Right lobe of liver (tissue), 6 donors: ENCODE results near the gene BPIFB4. TPM values are rescaled to one million over a fixed set of nuclear protein-coding genes. Genes with fewer than 3 reads are reported as not detected.

Experiments
- ATAC-seq, 4 donors: fragments of 200-7000 bp; cut with Tn5 transposase; one replicate each; pipeline ENCODE4 v1.9.1; 2020; ENCODE audit warnings: mild to moderate bottlenecking in 4 of 4, moderate library complexity in 4 of 4
- DNase-seq, 3 donors: peaks; one replicate each; pipeline ENCODE4 v3.0.0-alpha.2; 2020
- H3K27ac ChIP-seq, 3 donors: fragments of 200-600 bp; one replicate each; pipeline ENCODE4 v1.8.0; 2022
- H3K27me3 ChIP-seq, 2 donors: fragments of 200-600 bp; one replicate each; pipeline ENCODE4 v1.8.0; 2022
- H3K36me3 ChIP-seq, 4 donors: fragments of 200-600 bp; sonication (generic) in 1 of 4; one replicate each; pipeline versions ENCODE4 v1.5.1 to v1.8.0; 2017 to 2022; ENCODE audit warnings: control low read depth in 1 of 4
- H3K4me1 ChIP-seq, 4 donors: fragments of 200-600 bp; sonication (generic) in 1 of 4; one replicate each; pipeline versions ENCODE4 v1.5.1 to v1.8.0; 2017 to 2022; ENCODE audit warnings: control low read depth in 1 of 4
- H3K4me3 ChIP-seq, 3 donors: fragments of 200-600 bp; one replicate each; pipeline ENCODE4 v1.8.0; 2022
- H3K9me3 ChIP-seq, 4 donors: fragments of 200-600 bp; sonication (generic) in 1 of 4; one replicate each; pipeline versions ENCODE4 v1.5.1 to v1.8.0; 2017 to 2022; ENCODE audit warnings: control low read depth in 1 of 4
- CTCF ChIP-seq, 4 donors: fragments of 200-600 bp in 3 of 4; fragments of 450-650 bp in 1 of 4; IDR thresholded peaks; one replicate each; pipeline versions ENCODE4 v1.5.1 to v1.8.0; 2016 to 2022; ENCODE audit warnings: antibody characterized with exemption in 4 of 4, mild to moderate bottlenecking in 2 of 4
- POLR2A ChIP-seq: fragments of 450-650 bp; IDR thresholded peaks from one replicate; pipeline ENCODE4 v1.6.1; 2017; ENCODE audit warnings: antibody characterized with exemption, mild to moderate bottlenecking
- WGBS: methylation state at CpG from one replicate; pipeline ENCODE4 v1.1.6; 2018; ENCODE audit warnings: low coverage, low lambda C conversion rate; ENCODE audit not compliant: insufficient coverage; ENCODE audit errors: missing lambda C conversion rate; 5-methylcytosine and 5-hydroxymethylcytosine counted together
- intact Hi-C, 2 donors: fragments of 100-400 bp; cut with DNase I; formaldehyde crosslinking; loops; one replicate each; pipeline versions ENCODE4 v1.11.2 to v1.14.1; 2022
- total RNA-seq, 6 experiments: library from RNA; depleted of rRNA in 2 of 6; stranded (reverse); fragments of >200 nt in 2 of 6; fragmentation: NEBNext Ultra II Directional in 3 of 6; extraction: Animal tissue kit (Norgen Biotek cat#: 25700) in 3 of 6; gene quantifications; one replicate each; pipeline versions ENCODE4 v1.1.0 to v1.2.4, GENCODE V29; 2016 to 2023
- donor health status: DM: no; HTN: yes; CAD: no.
- donor health status: DM: no; HTN: no; CAD: no.
- donor health status: DM: no; HTN: no; CAD: no.
- donor health status: DM: no; HTN: yes; CAD: no.
- donor health status: DM: no; HTN: yes; CAD: no.

The BPIFB4 gene
- total RNA-seq, 6 experiments from 2014 or later, result not detected

GRCh38 chr20:33132513-33133372 lies 53.3 kb downstream of the BPIFB4 start:
- H3K36me3 ChIP-seq, result no peaks in the 10 kb centered on the region
- no peak overlapping the region for H3K4me3 ChIP-seq
- no peaks in the 10 kb centered on the region for H3K27me3 ChIP-seq
- intact Hi-C loops, result no loop called here
- H3K4me1 ChIP-seq, result peaks cover 0 to 8% (median 4%) of the 10 kb centered on the region in 4 donors
- TF ChIP-seq POLR2A, result no peak
- TF ChIP-seq CTCF (IDR thresholded peaks at IDR 0.05), result no peak
- ATAC-seq (no peak), DNase-seq (no peak)
- H3K27ac ChIP-seq, result no peak overlapping the region
- 35% methylated on average over 3 of the region's 14 CpGs for WGBS
- H3K9me3 ChIP-seq, result no peaks in the 10 kb centered on the region

- Histone ChIP-seq H3K36me3 (no peaks in the 10 kb centered on the region), H3K27ac (no peak overlapping the region), H3K4me3 (no peak overlapping the region), H3K27me3 (no peaks in the 10 kb centered on the region), H3K4me1 (peaks cover 0 to 2% (median under 1%) of the 10 kb centered on the region in 4 donors), H3K9me3 (no peaks in the 10 kb centered on the region)
- TF ChIP-seq POLR2A (no peak), CTCF (IDR thresholded peaks at IDR 0.05) (no peak)
- WGBS, result 81% methylated on average over 7 of the region's 11 CpGs
- intact Hi-C loops, result no loop called here
- ATAC-seq (no peak), DNase-seq (no peak)
Observed at GRCh38 chr20:33133373-33133941, 54.0 kb downstream of the BPIFB4 start.

GRCh38 chr20:33137195-33137594 lies 57.8 kb downstream of the BPIFB4 start:
- DNase-seq, result no peak
- no peak for ATAC-seq
- WGBS, result 72% methylated on average over 3 of the region's 3 CpGs
- no peaks in the 10 kb centered on the region for H3K36me3 ChIP-seq
- intact Hi-C loops, result no loop called here
- no peak overlapping the region for H3K4me3 ChIP-seq
- TF ChIP-seq POLR2A (no peak), CTCF (IDR thresholded peaks at IDR 0.05) (no peak)
- H3K4me1 ChIP-seq, result no peaks in the 10 kb centered on the region
- no peak overlapping the region for H3K27ac ChIP-seq
- H3K9me3 ChIP-seq, result no peaks in the 10 kb centered on the region
- H3K27me3 ChIP-seq, result no peaks in the 10 kb centered on the region

- Histone ChIP-seq H3K4me1 (no peaks in the 10 kb centered on the region), H3K27me3 (no peaks in the 10 kb centered on the region), H3K27ac (no peak overlapping the region), H3K36me3 (no peaks in the 10 kb centered on the region), H3K9me3 (no peaks in the 10 kb centered on the region), H3K4me3 (no peak overlapping the region)
- DNase-seq, result no peak
- TF ChIP-seq CTCF (IDR thresholded peaks at IDR 0.05) (no peak), POLR2A (no peak)
- intact Hi-C loops, result no loop called here
- ATAC-seq, result no peak
Observed at GRCh38 chr20:33139467-33139866, 60.0 kb downstream of the BPIFB4 start.
